ENCODE results near the gene STK4. TPM values are rescaled to one million over a fixed set of nuclear protein-coding genes. Genes with fewer than 3 reads are reported as not detected.

The STK4 gene
- total RNA-seq, 1 experiment from 2014 or later, result 49.2 TPM

Other genes with a start within 250 kb of the STK4 start
- gene KCNK15, start 220.6 kb upstream of the STK4 start, total RNA-seq (2014; rRNA removed; shearing (Covaris generic)), result not detected in 2 replicates
- gene RIMS4, start 156.0 kb upstream of the STK4 start, total RNA-seq (2014; rRNA removed; shearing (Covaris generic)), result not detected in 2 replicates
- 144 and 151 TPM in 2 replicates for gene YWHAB, start 80.8 kb upstream of the STK4 start, total RNA-seq (2014; rRNA removed; shearing (Covaris generic))
- gene PABPC1L, start 56.5 kb upstream of the STK4 start, total RNA-seq (2014; rRNA removed; shearing (Covaris generic)), result 9.3 and 15.9 TPM in 2 replicates
- 43.4 and 43.5 TPM in 2 replicates for gene TOMM34, start 6.1 kb upstream of the STK4 start, total RNA-seq (2014; rRNA removed; shearing (Covaris generic))
- gene KCNS1, start 134.6 kb downstream of the STK4 start, total RNA-seq (2014; rRNA removed; shearing (Covaris generic)), result not detected in 2 replicates
- not detected in 2 replicates for gene WFDC5, start 148.7 kb downstream of the STK4 start, total RNA-seq (2014; rRNA removed; shearing (Covaris generic))
- gene WFDC12, start 158.0 kb downstream of the STK4 start, total RNA-seq (2014; rRNA removed; shearing (Covaris generic)), result not detected in 2 replicates
- gene PI3, start 208.4 kb downstream of the STK4 start, total RNA-seq (2014; rRNA removed; shearing (Covaris generic)), result not detected in 2 replicates
- gene SEMG1, start 240.5 kb downstream of the STK4 start, total RNA-seq (2014; rRNA removed; shearing (Covaris generic)), result not detected in 2 replicates

Data from SJCRH30 (cell line).